ENCODE results near the gene C1orf74.

The C1orf74 gene

GRCh38 chr1:209774592-209774991 lies 9.8 kb downstream of the C1orf74 start:
- intact Hi-C loops (cut with DNase I) = no loop called here
- no peak for DNase-seq

- DNase-seq = no peak
- intact Hi-C loops (cut with DNase I) = no loop called here
Observed at GRCh38 chr1:209772126-209772525, 12.2 kb downstream of the C1orf74 start.

- peak in 1 of 10 donors; percentile 57 for DNase-seq
- intact Hi-C loops (cut with DNase I) = no loop called here
Observed at GRCh38 chr1:209770636-209771415, 13.5 kb downstream of the C1orf74 start.

- DNase-seq = no peak
Observed at GRCh38 chr1:209769971-209770370, 14.4 kb downstream of the C1orf74 start.

GRCh38 chr1:209769171-209769904 lies 15.0 kb downstream of the C1orf74 start:
- DNase-seq = peak in 2 of 10 donors; percentile 14 to 73
- intact Hi-C loops (cut with DNase I) = no loop called here

More at GRCh38 chr1:209769971-209770370, 14.4 kb downstream of the C1orf74 start:
- intact Hi-C loops (cut with DNase I) = no loop called here

GRCh38 chr1:209768354-209768774 lies 16.0 kb downstream of the C1orf74 start:
- intact Hi-C loops (cut with DNase I) = no loop called here
- DNase-seq = no peak

- intact Hi-C loops (cut with DNase I) = no loop called here
- no peak for DNase-seq
Observed at GRCh38 chr1:209767706-209768105, 16.7 kb downstream of the C1orf74 start.

GRCh38 chr1:209767096-209767495 lies 17.3 kb downstream of the C1orf74 start:
- intact Hi-C loops (cut with DNase I) = no loop called here

GRCh38 chr1:209766051-209766450 lies 18.3 kb downstream of the C1orf74 start:
- DNase-seq = no peak
- intact Hi-C loops (cut with DNase I) = no loop called here

More at GRCh38 chr1:209767096-209767495, 17.3 kb downstream of the C1orf74 start:
- no peak for DNase-seq

GRCh38 chr1:209761011-209761635 lies 23.2 kb downstream of the C1orf74 start:
- intact Hi-C loops (cut with DNase I) = no loop called here
- no peak for DNase-seq

GRCh38 chr1:209759829-209760359 lies 24.5 kb downstream of the C1orf74 start:
- no peak for DNase-seq
- intact Hi-C loops (cut with DNase I) = no loop called here

GRCh38 chr1:209758400-209758799 lies 26.0 kb downstream of the C1orf74 start:
- no peak for DNase-seq
- intact Hi-C loops (cut with DNase I) = no loop called here

- DNase-seq = peak in 2 of 10 donors; percentile 15 to 82
- intact Hi-C loops (cut with DNase I) = no loop called here
Observed at GRCh38 chr1:209756615-209757445, 27.5 kb downstream of the C1orf74 start.

GRCh38 chr1:209755926-209756614 lies 28.3 kb downstream of the C1orf74 start, which contains the start of gene TRAF3IP3:
Gene TRAF3IP3, plus strand, starts transcription at chr1:209756053. Its CDS starts 3,987 bp downstream, at chr1:209760040.
- DNase-seq = peak in 2 of 10 donors; percentile 7 to 86
- intact Hi-C loops (cut with DNase I) = no loop called here

GRCh38 chr1:209755256-209755655 lies 29.1 kb downstream of the C1orf74 start:
- intact Hi-C loops (cut with DNase I) = no loop called here
- no peak for DNase-seq

GRCh38 chr1:209752890-209753289 lies 31.5 kb downstream of the C1orf74 start:
- DNase-seq = no peak
- intact Hi-C loops (cut with DNase I) = no loop called here

GRCh38 chr1:209751627-209752231 lies 32.6 kb downstream of the C1orf74 start:
- intact Hi-C loops (cut with DNase I) = no loop called here
- DNase-seq = no peak

- DNase-seq = no peak
- intact Hi-C loops (cut with DNase I) = loop anchor here (5.0 kb wide), 1 partner anchor 172 kb away; no protein-coding TSS in a partner anchor
Observed at GRCh38 chr1:209749670-209750323, 34.6 kb downstream of the C1orf74 start.

All from posterior cingulate gyrus (tissue), 11 donors.